ENCODE data around the gene LCAT. TPM values are rescaled to one million over a fixed set of nuclear protein-coding genes. Genes with fewer than 3 reads are reported as not detected.

LCAT gene
- total RNA-seq (11.3 and 13.4 TPM in 2 replicates), polyA plus RNA-seq (13.8 and 18.4 TPM in 2 replicates)

- peaks cover 30% of the 10 kb centered on the region for H3K36me3 ChIP-seq
- peak in 1 of 2 donors; percentile 67 for DNase-seq (ENCODE audit: low read depth in 1 of 2, low spot score in 1 of 2)
Observed at GRCh38 chr16:67943619-67944504, at the start of gene LCAT. Gene LCAT (minus strand): TSS chr16:67944120. CDS start chr16:67944101, 19 bp downstream.

GRCh38 chr16:67993207-67994039 is 49.5 kb upstream of the LCAT start:
- Histone ChIP-seq H3K36me3 (no peaks in the 10 kb centered on the region), H3K4me1 (ENCODE audit: low read depth) (no peaks in the 10 kb centered on the region), H3K27ac (no peak overlapping the region), H3K4me3 (no peak overlapping the region), H3K27me3 (peaks cover 11% of the 10 kb centered on the region), H3K9me3 (ENCODE audit: low read depth) (no peaks in the 10 kb centered on the region)
- TF ChIP-seq CTCF (IDR thresholded peaks at IDR 0.05; ENCODE audit: low read depth, low read length), result peak; percentile 91
- DNase-seq (ENCODE audit: low read depth in 1 of 2, low spot score in 1 of 2), result peak; percentile 79 to 81

More at GRCh38 chr16:67943619-67944504, at the start of gene LCAT:
- Histone ChIP-seq H3K27ac (no peak within 1 kb of the TSS), H3K9me3 (ENCODE audit: low read depth) (no peaks in the 10 kb centered on the region), H3K4me3 (no peak within 1 kb of the TSS), H3K27me3 (no peaks in the 10 kb centered on the region), H3K4me1 (ENCODE audit: low read depth) (no peaks in the 10 kb centered on the region)
- no peak for TF ChIP-seq CTCF (IDR thresholded peaks at IDR 0.05; ENCODE audit: low read depth, low read length)

- H3K36me3 ChIP-seq, result no peaks in the 10 kb centered on the region
- no peaks in the 10 kb centered on the region for H3K9me3 ChIP-seq (ENCODE audit: low read depth)
- no peak for DNase-seq (ENCODE audit: low read depth in 1 of 2, low spot score in 1 of 2)
- no peak overlapping the region for H3K27ac ChIP-seq
- H3K4me1 ChIP-seq (ENCODE audit: low read depth), result no peaks in the 10 kb centered on the region
- TF ChIP-seq CTCF (IDR thresholded peaks at IDR 0.05; ENCODE audit: low read depth, low read length), result no peak
- no peak overlapping the region for H3K4me3 ChIP-seq
- peaks cover 11% of the 10 kb centered on the region for H3K27me3 ChIP-seq
Observed at GRCh38 chr16:67992661-67993206, 48.8 kb upstream of the LCAT start.

GRCh38 chr16:67990018-67990386 is 46.1 kb upstream of the LCAT start:
- Histone ChIP-seq H3K27ac (no peak overlapping the region), H3K4me3 (no peak overlapping the region)

More at GRCh38 chr16:67990018-67990386, 46.1 kb upstream of the LCAT start:
- H3K9me3 ChIP-seq (ENCODE audit: low read depth), result no peaks in the 10 kb centered on the region
- DNase-seq (ENCODE audit: low read depth in 1 of 2, low spot score in 1 of 2), result no peak
- H3K36me3 ChIP-seq, result no peaks in the 10 kb centered on the region
- peaks cover 8% of the 10 kb centered on the region for H3K4me1 ChIP-seq (ENCODE audit: low read depth)
- peaks cover 11% of the 10 kb centered on the region for H3K27me3 ChIP-seq
- TF ChIP-seq CTCF (IDR thresholded peaks at IDR 0.05; ENCODE audit: low read depth, low read length), result no peak
